OCI-LY7 (cell line): ENCODE data around the gene NCAM2. TPM values are rescaled to one million over a fixed set of nuclear protein-coding genes. Genes with fewer than 3 reads are reported as not detected.

Experiments
- BruUV-seq: library from RNA; stranded (reverse); fragments of 400-500 nt; replicated peaks from 2 replicates; lab custom pipeline; 2021; lab: Mats Ljungman, UMichigan
- CTCF ChIA-PET: fragments of 300-600 bp; sonication (Branson Sonifier 250); formaldehyde crosslinking; loops from one replicate; lab custom pipeline; 2022; ENCODE audit warnings: antibody characterized with exemption; ENCODE audit not compliant: unreplicated experiment; lab: Charles Lee
- POLR2A ChIA-PET: fragments of 300-600 bp; sonication (Branson Sonifier 250); formaldehyde crosslinking; loops from one replicate; lab custom pipeline; 2022; ENCODE audit warnings: antibody characterized with exemption; lab: Charles Lee
- DNase-seq: peaks from one replicate; pipeline ENCODE4 v3.0.0-alpha.2; 2015; ENCODE audit warnings: low spot score
- H2AFZ ChIP-seq: fragments of 200-600 bp; sonication (generic), shearing (Covaris generic); 2 replicates; pipeline ENCODE4 v1.6.1; 2014; ENCODE audit warnings: mild to moderate bottlenecking, antibody characterized with exemption, low read length, moderate library complexity
- H3K27ac ChIP-seq: fragments of 200-600 bp; sonication (generic); 2 replicates; pipeline ENCODE4 v1.5.1; 2014; ENCODE audit warnings: mixed run types, low read depth, mild to moderate bottlenecking, moderate library complexity, low read length, inconsistent platforms; ENCODE audit not compliant: poor library complexity, severe bottlenecking
- H3K36me3 ChIP-seq: fragments of 200-600 bp; sonication (generic); 2 replicates; pipeline ENCODE4 v1.6.1; 2014; ENCODE audit warnings: mild to moderate bottlenecking, antibody characterized with exemption, low read length, moderate library complexity, mixed read lengths; ENCODE audit not compliant: insufficient read depth
- H3K4me1 ChIP-seq: fragments of 200-600 bp; sonication (generic); 2 replicates; pipeline ENCODE4 v1.5.1; 2014; ENCODE audit warnings: mild to moderate bottlenecking, low read length; ENCODE audit not compliant: insufficient read depth, poor library complexity, severe bottlenecking
- H3K4me2 ChIP-seq: fragments of 200-600 bp; sonication (generic); 2 replicates; pipeline ENCODE4 v1.6.1; 2014; ENCODE audit warnings: mild to moderate bottlenecking, low read length
- H3K4me3 ChIP-seq: fragments of 200-600 bp; sonication (generic); 2 replicates; pipeline ENCODE4 v1.5.1; 2014; ENCODE audit warnings: mild to moderate bottlenecking, low read depth, low read length; ENCODE audit not compliant: poor library complexity, severe bottlenecking
- H3K79me2 ChIP-seq: fragments of 200-600 bp; sonication (generic); 2 replicates; pipeline ENCODE4 v1.6.1; 2016; ENCODE audit warnings: low read depth, mild to moderate bottlenecking, low read length, moderate library complexity, mixed read lengths; ENCODE audit not compliant: insufficient read depth
- H3K9me2 ChIP-seq: fragments of 200-600 bp; sonication (generic); 2 replicates; pipeline ENCODE4 v1.6.1; 2016; ENCODE audit warnings: mild to moderate bottlenecking, low read length, mixed read lengths; ENCODE audit not compliant: insufficient read depth
- H3K9me3 ChIP-seq: fragments of 200-600 bp; sonication (generic); 2 replicates; pipeline ENCODE4 v1.6.1; 2014; ENCODE audit warnings: mild to moderate bottlenecking, mixed run types, low read length, mixed read lengths
- H4K20me1 ChIP-seq: fragments of 200-600 bp; sonication (generic); 2 replicates; pipeline ENCODE4 v1.6.1; 2014; ENCODE audit warnings: mild to moderate bottlenecking, antibody characterized with exemption, low read length, moderate library complexity, mixed read lengths; ENCODE audit not compliant: insufficient read depth
- CTCF ChIP-seq: fragments of 200-600 bp; sonication (generic); conservative IDR thresholded peaks from 2 replicates; pipeline ENCODE4 v1.5.1; 2014; ENCODE audit warnings: mild to moderate bottlenecking, antibody characterized with exemption, low read length, moderate library complexity, mixed read lengths
- EZH2phosphoT487 ChIP-seq: fragments of 200-600 bp; sonication (generic); IDR thresholded peaks from 2 replicates; pipeline ENCODE4 v1.6.1; 2018; ENCODE audit warnings: low read depth, borderline replicate concordance, mild to moderate bottlenecking, mixed run types, antibody characterized with exemption, low read length, moderate library complexity, mixed read lengths
- intact Hi-C: fragments of 100-400 bp; cut with micrococcal nuclease; formaldehyde crosslinking; loops from one replicate; pipeline ENCODE4 v1.10.0; 2022; ENCODE audit not compliant: unreplicated experiment
- total RNA-seq, 2 experiments: library from RNA; depleted of rRNA in 1 of 2; stranded (reverse); fragments of >200 nt in 1 of 2; shearing (Covaris generic) in 1 of 2; gene quantifications; 2 replicates each; pipeline ENCODE4 v1.2.3, GENCODE V29; 2014 to 2022

NCAM2 gene
- total RNA-seq, 2 experiments from 2014 or later, result not detected

DNA sequence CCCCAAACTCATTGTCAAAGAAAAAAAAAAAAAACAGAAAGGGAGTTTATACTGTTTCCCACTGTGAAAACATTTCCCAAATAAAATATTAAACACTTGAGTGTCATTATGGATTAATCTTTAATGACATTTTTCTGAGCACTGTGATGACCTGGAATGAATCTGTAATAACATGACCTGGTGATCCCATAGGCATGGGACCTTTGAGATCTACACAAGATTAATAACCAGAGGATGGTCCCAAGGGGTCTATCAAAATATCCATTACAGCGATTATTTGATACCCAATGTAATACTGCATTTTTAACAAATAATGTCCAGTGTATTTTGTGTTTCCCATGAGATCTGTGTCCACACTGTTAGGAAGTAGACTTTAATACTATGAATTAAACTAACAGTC, 32.4 kb upstream of the NCAM2 start:
- BruUV-seq, result no TSS peak

DNA sequence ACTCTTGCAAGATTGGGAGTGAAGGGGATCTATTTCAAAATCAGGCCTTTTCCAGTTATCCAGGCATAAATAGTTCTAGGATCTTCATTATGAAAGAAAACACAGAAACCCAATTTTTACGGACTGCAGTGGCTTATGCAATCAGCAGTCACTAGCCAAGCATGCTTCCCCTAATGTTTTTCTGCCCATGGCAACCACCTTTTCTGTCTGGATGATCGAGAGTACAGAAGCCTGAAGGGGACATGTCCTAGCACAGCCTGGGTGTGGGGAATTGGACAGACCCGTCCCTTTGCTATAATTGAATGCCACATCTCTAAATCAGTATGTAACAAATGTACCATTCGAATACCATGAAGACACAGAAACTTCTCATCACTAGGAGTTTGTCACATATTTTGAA, 29.8 kb upstream of the NCAM2 start:
- Histone ChIP-seq H3K9me2 (no peaks in the 10 kb centered on the region), H3K4me2 (no peak overlapping the region), H3K4me3 (no peak overlapping the region), H3K9me3 (peaks cover 41% of the 10 kb centered on the region; the same call in 1 of the 2 replicates), H4K20me1 (no peaks in the 10 kb centered on the region), H3K79me2 (no peaks in the 10 kb centered on the region), H2AFZ (no peak overlapping the region), H3K4me1 (no peaks in the 10 kb centered on the region), H3K27ac (no peak overlapping the region), H3K36me3 (no peaks in the 10 kb centered on the region)
- POLR2A ChIA-PET, result interaction anchor here (0.7 kb wide), 1 partner anchor 10 kb away, joined by 3 read pairs; no protein-coding TSS in a partner anchor
- no peak for DNase-seq
- no TSS peak for BruUV-seq
- CTCF ChIA-PET, result no interaction called here
- intact Hi-C loops, result no loop called here
- no peak for TF ChIP-seq EZH2phosphoT487
- TF ChIP-seq CTCF, result no peak

More for the DNA sequence above, 32.4 kb upstream of the NCAM2 start:
- Histone ChIP-seq H3K9me2 (no peaks in the 10 kb centered on the region), H3K4me3 (no peak overlapping the region), H3K9me3 (peaks cover 47% of the 10 kb centered on the region), H4K20me1 (no peaks in the 10 kb centered on the region), H3K79me2 (no peaks in the 10 kb centered on the region), H3K4me1 (no peaks in the 10 kb centered on the region), H3K4me2 (no peak overlapping the region), H3K27ac (no peak overlapping the region), H3K36me3 (no peaks in the 10 kb centered on the region), H2AFZ (no peak overlapping the region)
- POLR2A ChIA-PET, result interaction anchor here (0.6 kb wide), 1 partner anchor 1644 kb away, joined by 3 read pairs; no protein-coding TSS in a partner anchor
- TF ChIP-seq CTCF (no peak), EZH2phosphoT487 (no peak)
- no peak for DNase-seq
- CTCF ChIA-PET, result no interaction called here
- intact Hi-C loops, result no loop called here

GRCh38 chr21:20970691-20971090, 27.5 kb upstream of the NCAM2 start:
- Histone ChIP-seq H3K9me2 (no peaks in the 10 kb centered on the region), H3K27ac (no peak overlapping the region), H3K4me1 (no peaks in the 10 kb centered on the region), H4K20me1 (no peaks in the 10 kb centered on the region), H2AFZ (no peak overlapping the region), H3K4me3 (no peak overlapping the region), H3K4me2 (no peak overlapping the region), H3K36me3 (no peaks in the 10 kb centered on the region), H3K79me2 (no peaks in the 10 kb centered on the region), H3K9me3 (peaks cover 42% of the 10 kb centered on the region; the same call in 1 of the 2 replicates)
- intact Hi-C loops, result no loop called here
- DNase-seq, result no peak
- TF ChIP-seq CTCF (no peak), EZH2phosphoT487 (no peak)
- ChIA-PET POLR2A (interaction anchor here (1.3 kb wide), 1 partner anchor 15 kb away, joined by 3 read pairs; no protein-coding TSS in a partner anchor), CTCF (no interaction called here)
- no TSS peak for BruUV-seq
